ENCODE measurements around the gene DNM3. TPM values are rescaled to one million over a fixed set of nuclear protein-coding genes. Genes with fewer than 3 reads are reported as not detected.

The DNM3 gene
- total and polyA plus RNA-seq, 2 of the 8 experiments (the other 6 are each of a cell fraction or from before 2014, with no cell fraction given) = 2.0 to 8.5 TPM

DNA sequence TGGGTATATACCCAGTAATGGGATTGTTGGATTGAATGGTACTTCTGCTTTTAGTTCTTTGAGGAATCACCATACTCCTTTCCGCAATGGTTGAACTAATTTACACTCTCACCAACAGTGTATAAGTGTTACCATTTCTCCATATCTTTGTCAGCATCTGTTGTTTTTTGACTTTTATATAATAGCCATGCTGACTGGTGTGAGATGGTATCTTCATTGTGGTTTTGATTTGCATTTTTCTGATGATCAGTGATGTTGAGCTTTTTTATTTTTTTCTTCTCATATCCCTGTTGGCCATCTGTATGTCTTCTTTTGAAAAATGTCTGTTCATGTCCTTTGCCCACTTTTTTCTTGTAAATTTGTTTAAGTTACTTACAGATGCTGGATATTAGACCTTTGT, 14.1 kb downstream of the DNM3 start (continued):
- TF ChIP-seq ATF2 (IDR thresholded peaks at IDR 0.05; ENCODE audit: low read length) = no peak

Measured in H1 (cell line).